ENCODE data around the gene NDRG3. TPM values are rescaled to one million over a fixed set of nuclear protein-coding genes. Genes with fewer than 3 reads are reported as not detected.
A peak's percentile ranks its signal among the peaks of the same experiment; 100 is the strongest.

Gene NDRG3
- total RNA-seq, 1 donor from 2014 or later = 26.8 TPM

- H3K9me3 Mint-ChIP-seq = no peaks in the 10 kb centered on the region
- peak overlapping the region; percentile 91 for H3K27ac Mint-ChIP-seq
- no peaks in the 10 kb centered on the region for H3K27me3 Mint-ChIP-seq (ENCODE audit: low read depth)
- peak overlapping the region; percentile 99 for H3K4me3 Mint-ChIP-seq (ENCODE audit: low read depth)
- intact Hi-C loops (cut with micrococcal nuclease) = loop anchor here (5.0 kb wide), 1 partner anchor 49 kb away; no protein-coding TSS in a partner anchor
- no peak for DNase-seq (ENCODE audit: low spot score)
- H3K4me1 Mint-ChIP-seq (ENCODE audit: low read depth) = peaks cover 20% of the 10 kb centered on the region
- H3K36me3 Mint-ChIP-seq (ENCODE audit: low read depth) = peaks cover 52% of the 10 kb centered on the region
Observed at GRCh38 chr20:36606158-36607066, 139.5 kb downstream of the NDRG3 start.

- DNase-seq (ENCODE audit: low spot score) = peak; percentile 100
- H3K27ac Mint-ChIP-seq = peak within 1 kb of the TSS; percentile 95
- no peaks in the 10 kb centered on the region for H3K9me3 Mint-ChIP-seq
- peaks cover 21% of the 10 kb centered on the region for H3K4me1 Mint-ChIP-seq (ENCODE audit: low read depth)
- peaks cover 43% of the 10 kb centered on the region for H3K36me3 Mint-ChIP-seq (ENCODE audit: low read depth)
- peak within 1 kb of the TSS; percentile 99 for H3K4me3 Mint-ChIP-seq (ENCODE audit: low read depth)
- no peaks in the 10 kb centered on the region for H3K27me3 Mint-ChIP-seq (ENCODE audit: low read depth)
- intact Hi-C loops (cut with micrococcal nuclease) = loop anchor here (1.0 to 5.0 kb wide), 4 partner anchors 10 to 48 kb away; partner anchors contain the start of gene TGIF2
Observed at GRCh38 chr20:36605399-36606157, 140.3 kb downstream of the NDRG3 start, which contains the start of gene RAB5IF. Gene RAB5IF (plus strand): TSS chr20:36605779. CDS start chr20:36605952, 173 bp downstream.

- peak overlapping the region; percentile 99 for H3K4me3 Mint-ChIP-seq (ENCODE audit: low read depth)
- intact Hi-C loops (cut with micrococcal nuclease) = loop anchor here (1.0 to 5.0 kb wide), 4 partner anchors 10 to 48 kb away; partner anchors contain the start of gene TGIF2
- no peaks in the 10 kb centered on the region for H3K27me3 Mint-ChIP-seq (ENCODE audit: low read depth)
- peak; percentile 48 for DNase-seq (ENCODE audit: low spot score)
- H3K36me3 Mint-ChIP-seq (ENCODE audit: low read depth) = peaks cover 39% of the 10 kb centered on the region
- H3K9me3 Mint-ChIP-seq = no peaks in the 10 kb centered on the region
- H3K27ac Mint-ChIP-seq = peak overlapping the region; percentile 95
- H3K4me1 Mint-ChIP-seq (ENCODE audit: low read depth) = peaks cover 24% of the 10 kb centered on the region
Observed at GRCh38 chr20:36604952-36605398, 140.9 kb downstream of the NDRG3 start.

Other genes starting within 250 kb of the NDRG3 start
- 4.0 and 4.2 TPM in 2 replicates for gene MYL9, start 204.6 kb downstream of the NDRG3 start, total RNA-seq
- 44.3 and 50.6 TPM in 2 replicates for gene TGIF2, start 172.5 kb downstream of the NDRG3 start, total RNA-seq
- gene RAB5IF, start 140.3 kb downstream of the NDRG3 start, total RNA-seq = 94.5 and 99.0 TPM in 2 replicates
- gene SLA2, start 99.9 kb downstream of the NDRG3 start, total RNA-seq = 54.9 and 56.5 TPM in 2 replicates
- gene DSN1, start 27.7 kb upstream of the NDRG3 start, total RNA-seq = 24.0 and 28.6 TPM in 2 replicates
- not detected in 2 replicates for gene TLDC2, start 130.0 kb upstream of the NDRG3 start, total RNA-seq
- gene SAMHD1, start 205.6 kb upstream of the NDRG3 start, total RNA-seq = 44.1 and 45.7 TPM in 2 replicates